ENCODE results near the gene CA5A.
"Not testable (repeated sequence)": the region's sequence is repeated elsewhere in the genome, so short reads cannot be mapped to it uniquely, and the experiment has no call there.

GRCh38 chr16:87936016-87936374 lies 334 bp downstream of the CA5A start:
- TF ChIP-seq, protein P1, sequence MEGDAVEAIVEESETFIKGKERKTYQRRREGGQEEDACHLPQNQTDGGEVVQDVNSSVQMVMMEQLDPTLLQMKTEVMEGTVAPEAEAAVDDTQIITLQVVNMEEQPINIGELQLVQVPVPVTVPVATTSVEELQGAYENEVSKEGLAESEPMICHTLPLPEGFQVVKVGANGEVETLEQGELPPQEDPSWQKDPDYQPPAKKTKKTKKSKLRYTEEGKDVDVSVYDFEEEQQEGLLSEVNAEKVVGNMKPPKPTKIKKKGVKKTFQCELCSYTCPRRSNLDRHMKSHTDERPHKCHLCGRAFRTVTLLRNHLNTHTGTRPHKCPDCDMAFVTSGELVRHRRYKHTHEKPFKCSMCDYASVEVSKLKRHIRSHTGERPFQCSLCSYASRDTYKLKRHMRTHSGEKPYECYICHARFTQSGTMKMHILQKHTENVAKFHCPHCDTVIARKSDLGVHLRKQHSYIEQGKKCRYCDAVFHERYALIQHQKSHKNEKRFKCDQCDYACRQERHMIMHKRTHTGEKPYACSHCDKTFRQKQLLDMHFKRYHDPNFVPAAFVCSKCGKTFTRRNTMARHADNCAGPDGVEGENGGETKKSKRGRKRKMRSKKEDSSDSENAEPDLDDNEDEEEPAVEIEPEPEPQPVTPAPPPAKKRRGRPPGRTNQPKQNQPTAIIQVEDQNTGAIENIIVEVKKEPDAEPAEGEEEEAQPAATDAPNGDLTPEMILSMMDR (IDR thresholded peaks at IDR 0.05; ENCODE audit: low read depth, low read length): not testable (repeated sequence)
- TF ChIP-seq EZH2phosphoT487 (IDR thresholded peaks at IDR 0.05; ENCODE audit: low read depth): not testable (repeated sequence)

All from OCI-LY3 (cell line).